Activated CD8-positive, alpha-beta memory T cell treated with anti-CD3 and anti-CD28 coated beads for 1 hour (primary cell): Measurements from ENCODE around the gene MICA.
"Not testable (repeated sequence)": the region's sequence is repeated elsewhere in the genome, so short reads cannot be mapped to it uniquely, and the experiment has no call there.

Experiments
- DNase-seq, 2 donors: peaks; one replicate each; pipeline ENCODE4 v3.0.0-alpha.2; 2020; ENCODE audit warnings: low read depth in 1 of 2; ENCODE audit errors: extremely low read depth in 1 of 2

The MICA gene

GRCh38 chr6:31453259-31453658 lies 49.9 kb downstream of the MICA start:
- no peak for DNase-seq

- not testable (repeated sequence) for DNase-seq
Measured at GRCh38 chr6:31459864-31460263, 56.5 kb downstream of the MICA start.

- no peak for DNase-seq
Measured at GRCh38 chr6:31460361-31461025, 57.1 kb downstream of the MICA start.

- no peak for DNase-seq
Measured at GRCh38 chr6:31462026-31462963, 58.9 kb downstream of the MICA start.

- peak; percentile 77 to 84 for DNase-seq
Measured at GRCh38 chr6:31462964-31463870, 59.8 kb downstream of the MICA start.

- DNase-seq: no peak
Measured at GRCh38 chr6:31464252-31465184, 61.1 kb downstream of the MICA start.
